HepG2 (cell line): ENCODE data around the gene ATP13A4. TPM values are rescaled to one million over a fixed set of nuclear protein-coding genes. Genes with fewer than 3 reads are reported as not detected.

Experiments
- ATAC-seq: fragments of 200-7000 bp; cut with Tn5 transposase; 3 replicates; pipeline ENCODE4 v1.9.1; 2020; ENCODE audit warnings: mild to moderate bottlenecking, moderate library complexity
- BruUV-seq: library from RNA; stranded (reverse); fragments of 400-500 nt; replicated peaks from 2 replicates; lab custom pipeline; 2021; lab: Mats Ljungman, UMichigan
- CTCF ChIA-PET: fragments of 300-600 bp; formaldehyde crosslinking; extraction: SDS; loops from one replicate; lab custom pipeline; 2021; ENCODE audit warnings: low total read pairs, inconsistent platforms, low intra/inter-chr PET ratio; lab: Yijun Ruan, JAX
- POLR2A ChIA-PET: fragments of 350-600 bp; sonication (Branson Sonifier 250); formaldehyde crosslinking; loops from one replicate; lab custom pipeline; 2020; ENCODE audit warnings: antibody characterized with exemption, inconsistent platforms; lab: Yijun Ruan, JAX
- DNase-seq: peaks from one replicate; pipeline ENCODE4 v3.0.0-alpha.2; 2015; ENCODE audit warnings: low spot score
- FAIRE-seq: peaks from 3 replicates; lab custom pipeline; 2011; peaks lifted over from hg19 to GRCh38; lab: Jason Lieb, UNC
- H2AFZ ChIP-seq: one replicate; pipeline ENCODE4 v1.6.1; 2011; ENCODE audit warnings: low read length, inconsistent platforms
- H3K27ac ChIP-seq: fragments of 300-600 bp; 3 replicates; pipeline ENCODE4 v1.8.0; 2011; ENCODE audit warnings: mixed run types, mild to moderate bottlenecking, mixed read lengths, low read length, inconsistent platforms; ENCODE audit not compliant: insufficient read depth; ENCODE audit errors: extremely low read length
- H3K27me3 ChIP-seq, 2 experiments: fragments of 200-600 bp in 1 of 2; 2 replicates in 1 of 2; 3 replicates in 1 of 2; pipeline versions ENCODE4 v1.6.0 to v1.8.0; 2011; ENCODE audit warnings: low read length in 2 of 2, mild to moderate bottlenecking in 2 of 2, moderate library complexity in 2 of 2, inconsistent platforms in 1 of 2; ENCODE audit not compliant: insufficient read depth in 2 of 2, control insufficient read depth in 1 of 2
- H3K36me3 ChIP-seq, 2 experiments: fragments of 200-600 bp in 1 of 2; replicated peaks in 1 of 2; 2 replicates in 1 of 2; 3 replicates in 1 of 2; pipeline versions ENCODE4 v1.5.1 to v1.8.0; 2011; ENCODE audit warnings: low read length in 2 of 2, inconsistent platforms in 1 of 2; ENCODE audit not compliant: insufficient read depth in 2 of 2, control insufficient read depth in 1 of 2
- H3K4me1 ChIP-seq: 2 replicates; pipeline ENCODE4 v1.5.1; 2012; ENCODE audit warnings: low read length, inconsistent platforms; ENCODE audit not compliant: insufficient read depth
- H3K4me2 ChIP-seq: 2 replicates; pipeline ENCODE4 v1.6.0; 2011; ENCODE audit warnings: low read depth, low read length, inconsistent platforms
- H3K4me3 ChIP-seq, 3 experiments: fragments of 200-600 bp in 1 of 3; sonication (generic), shearing (Covaris generic) in 1 of 3; replicated peaks in 1 of 3; 2 replicates each; pipeline ENCODE4 v1.5.1; 2011 to 2016; ENCODE audit warnings: low read length in 3 of 3, inconsistent platforms in 2 of 3, low read depth in 2 of 3, mild to moderate bottlenecking in 2 of 3, control low read depth in 1 of 3, mixed read lengths in 1 of 3; ENCODE audit not compliant: insufficient read depth in 1 of 3
- H3K79me2 ChIP-seq: one replicate; pipeline ENCODE4 v1.6.1; 2011; ENCODE audit warnings: low read length, inconsistent platforms; ENCODE audit not compliant: insufficient read depth
- H3K9ac ChIP-seq: 2 replicates; pipeline ENCODE4 v1.6.0; 2011; ENCODE audit warnings: mild to moderate bottlenecking, low read depth, low read length, inconsistent platforms; ENCODE audit not compliant: insufficient read depth
- H3K9me3 ChIP-seq: 2 replicates; pipeline ENCODE4 v1.5.1; 2012; ENCODE audit warnings: mild to moderate bottlenecking, low read length
- H4K20me1 ChIP-seq: 2 replicates; pipeline ENCODE4 v1.6.0; 2011; ENCODE audit warnings: inconsistent platforms, mild to moderate bottlenecking, low read length, moderate library complexity; ENCODE audit not compliant: insufficient read depth
- NAIF1 ChIP-seq: sonication (generic); formaldehyde crosslinking; IDR thresholded peaks from 2 replicates; pipeline ENCODE4 v1.5.0; 2020; ENCODE audit warnings: mild to moderate bottlenecking, missing genetic modification reagents, borderline replicate concordance
- ZNF792 ChIP-seq: IDR thresholded peaks from 2 replicates; pipeline ENCODE4 v1.6.1; 2016
- WGBS: methylation state at CpG from one replicate; pipeline ENCODE4 v1.1.6; 2017; ENCODE audit warnings: low lambda C conversion rate; 5-methylcytosine and 5-hydroxymethylcytosine counted together
- in situ Hi-C: cut with HindIII; loops from 2 replicates; pipeline ENCODE4 v1.10.0; 2017; ENCODE audit warnings: low pct_unique_long_range_greater_than_20kb; ENCODE audit not compliant: extremely low pct_ligation_motif_present
- intact Hi-C: fragments of 100-400 bp; cut with micrococcal nuclease; formaldehyde crosslinking; loops from one replicate; pipeline ENCODE4 v1.10.0; 2022; ENCODE audit not compliant: unreplicated experiment
- polyA plus RNA-seq, 8 experiments: library from polyadenylated mRNA; depleted of rRNA in 3 of 8; stranded (reverse) in 7 of 8; unstranded in 1 of 8; fragments of >200 nt; fragmentation: Illumina TruSeq in 4 of 8; extraction: Trizol in 4 of 8; gene quantifications; 2 replicates each; pipeline versions ENCODE4 v1.2.1 to v1.2.3, GENCODE V29; 2011 to 2016; ENCODE audit warnings: low read depth in 4 of 8, missing spikeins in 1 of 8, mixed read lengths in 1 of 8; ENCODE audit not compliant: insufficient read depth in 1 of 8
- total RNA-seq, 5 experiments: library from RNA; depleted of rRNA; stranded (reverse); fragments of >200 nt; fragmentation: Illumina TruSeq; extraction: Trizol; gene quantifications; 2 replicates each; pipeline ENCODE4 v1.2.3, GENCODE V29; 2016; ENCODE audit warnings: low read depth in 1 of 5
- TF ChIP-seq, protein P1 (sequence below): sonication (generic); formaldehyde crosslinking; IDR thresholded peaks from 2 replicates; pipeline ENCODE4 v1.5.0; 2020; ENCODE audit warnings: missing genetic modification reagents
- TF ChIP-seq, protein P2 (sequence below): IDR thresholded peaks from 2 replicates; pipeline ENCODE4 v1.6.1; 2016; ENCODE audit warnings: missing compliant biosample characterization, missing genetic modification reagents, borderline replicate concordance
- TF ChIP-seq, protein P3 (sequence below): IDR thresholded peaks from 2 replicates; pipeline ENCODE4 v1.6.1; 2016; ENCODE audit warnings: control low read depth

Gene ATP13A4
- total and polyA plus RNA-seq, 2 of the 13 experiments (the other 11 are each of a cell fraction or from before 2014, with no cell fraction given): 0.01 to 0.07 TPM

DNA sequence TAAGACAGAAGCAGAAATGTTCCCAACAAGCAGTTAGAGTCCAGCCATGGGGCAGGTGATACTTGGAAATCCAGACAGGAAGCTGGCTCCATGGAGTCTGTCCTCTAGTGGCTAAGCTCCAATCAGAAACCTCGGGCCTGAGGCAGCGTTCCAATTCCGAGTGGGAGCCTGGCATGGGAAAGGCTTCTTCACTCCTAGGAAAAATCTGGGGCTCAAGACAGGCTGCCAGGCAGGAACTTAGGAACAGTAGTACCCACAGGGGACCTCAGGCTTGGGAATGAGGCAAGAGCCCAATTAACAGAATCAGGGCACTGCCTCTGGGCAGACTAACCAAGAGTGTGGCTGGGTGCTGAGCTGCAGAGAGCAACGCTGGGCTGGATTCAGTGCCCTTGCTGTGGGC, 6.2 kb upstream of the ATP13A4 start:
- TF ChIP-seq, protein P1, sequence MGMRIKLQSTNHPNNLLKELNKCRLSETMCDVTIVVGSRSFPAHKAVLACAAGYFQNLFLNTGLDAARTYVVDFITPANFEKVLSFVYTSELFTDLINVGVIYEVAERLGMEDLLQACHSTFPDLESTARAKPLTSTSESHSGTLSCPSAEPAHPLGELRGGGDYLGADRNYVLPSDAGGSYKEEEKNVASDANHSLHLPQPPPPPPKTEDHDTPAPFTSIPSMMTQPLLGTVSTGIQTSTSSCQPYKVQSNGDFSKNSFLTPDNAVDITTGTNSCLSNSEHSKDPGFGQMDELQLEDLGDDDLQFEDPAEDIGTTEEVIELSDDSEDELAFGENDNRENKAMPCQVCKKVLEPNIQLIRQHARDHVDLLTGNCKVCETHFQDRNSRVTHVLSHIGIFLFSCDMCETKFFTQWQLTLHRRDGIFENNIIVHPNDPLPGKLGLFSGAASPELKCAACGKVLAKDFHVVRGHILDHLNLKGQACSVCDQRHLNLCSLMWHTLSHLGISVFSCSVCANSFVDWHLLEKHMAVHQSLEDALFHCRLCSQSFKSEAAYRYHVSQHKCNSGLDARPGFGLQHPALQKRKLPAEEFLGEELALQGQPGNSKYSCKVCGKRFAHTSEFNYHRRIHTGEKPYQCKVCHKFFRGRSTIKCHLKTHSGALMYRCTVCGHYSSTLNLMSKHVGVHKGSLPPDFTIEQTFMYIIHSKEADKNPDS: no peak
- TF ChIP-seq NAIF1 (CRISPR knock-in tag) (no peak), ZNF792 (CRISPR knock-in tag) (no peak)
- TF ChIP-seq, protein P2, sequence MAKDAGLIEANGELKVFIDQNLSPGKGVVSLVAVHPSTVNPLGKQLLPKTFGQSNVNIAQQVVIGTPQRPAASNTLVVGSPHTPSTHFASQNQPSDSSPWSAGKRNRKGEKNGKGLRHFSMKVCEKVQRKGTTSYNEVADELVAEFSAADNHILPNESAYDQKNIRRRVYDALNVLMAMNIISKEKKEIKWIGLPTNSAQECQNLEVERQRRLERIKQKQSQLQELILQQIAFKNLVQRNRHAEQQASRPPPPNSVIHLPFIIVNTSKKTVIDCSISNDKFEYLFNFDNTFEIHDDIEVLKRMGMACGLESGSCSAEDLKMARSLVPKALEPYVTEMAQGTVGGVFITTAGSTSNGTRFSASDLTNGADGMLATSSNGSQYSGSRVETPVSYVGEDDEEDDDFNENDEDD (CRISPR knock-in tag): no peak
- TF ChIP-seq, protein P3, sequence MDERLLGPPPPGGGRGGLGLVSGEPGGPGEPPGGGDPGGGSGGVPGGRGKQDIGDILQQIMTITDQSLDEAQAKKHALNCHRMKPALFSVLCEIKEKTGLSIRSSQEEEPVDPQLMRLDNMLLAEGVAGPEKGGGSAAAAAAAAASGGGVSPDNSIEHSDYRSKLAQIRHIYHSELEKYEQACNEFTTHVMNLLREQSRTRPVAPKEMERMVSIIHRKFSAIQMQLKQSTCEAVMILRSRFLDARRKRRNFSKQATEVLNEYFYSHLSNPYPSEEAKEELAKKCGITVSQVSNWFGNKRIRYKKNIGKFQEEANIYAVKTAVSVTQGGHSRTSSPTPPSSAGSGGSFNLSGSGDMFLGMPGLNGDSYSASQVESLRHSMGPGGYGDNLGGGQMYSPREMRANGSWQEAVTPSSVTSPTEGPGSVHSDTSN (CRISPR knock-in tag): no peak
- TF ChIP-seq, all 625 proteins: peak for 0
- in situ Hi-C loops: loop anchor here (25.0 kb wide), 2 partner anchors 524 to 999 kb away; no protein-coding TSS in a partner anchor
- Histone ChIP-seq H3K4me2 (no peak overlapping the region), H4K20me1 (no peaks in the 10 kb centered on the region), H3K9ac (no peak overlapping the region), H3K27me3 (no peaks in the 10 kb centered on the region), H3K4me1 (no peaks in the 10 kb centered on the region), H3K36me3 (no peaks in the 10 kb centered on the region), H3K9me3 (no peaks in the 10 kb centered on the region), H3K79me2 (no peaks in the 10 kb centered on the region), H3K4me3 (no peak overlapping the region), H3K27ac (no peak overlapping the region), H2AFZ (no peak overlapping the region)
- 0% methylated on average over 3 of the region's 4 CpGs for WGBS
- no peak for DNase-seq
- POLR2A ChIA-PET: no interaction called here
- no TSS peak for BruUV-seq
- CTCF ChIA-PET: no interaction called here
- intact Hi-C loops: no loop called here
- ATAC-seq: no peak
- FAIRE-seq: no peak
